Esophagus muscularis mucosa (tissue), 4 donors: ENCODE measurements around the gene XRN2. TPM values are rescaled to one million over a fixed set of nuclear protein-coding genes. Genes with fewer than 3 reads are reported as not detected.

Experiments used
- DNase-seq: peaks from one replicate; pipeline ENCODE4 v3.0.0-alpha.2; 2017; ENCODE audit errors: extremely low spot score
- H3K27ac ChIP-seq, 4 donors: fragments of 200-600 bp; sonication (generic); replicated peaks in 1 of 4; 1 replicate in 3 of 4; 2 replicates in 1 of 4; pipeline ENCODE4 v1.5.1; 2016 to 2019; ENCODE audit warnings: mild to moderate bottlenecking in 1 of 4
- H3K27me3 ChIP-seq, 4 donors: fragments of 200-600 bp; sonication (generic); one replicate each; pipeline versions ENCODE4 v1.5.1 to v1.6.0; 2016 to 2019
- H3K36me3 ChIP-seq, 4 donors: fragments of 200-600 bp; sonication (generic); one replicate each; pipeline ENCODE4 v1.5.1; 2016 to 2019
- H3K4me1 ChIP-seq, 4 donors: fragments of 200-600 bp; sonication (generic); one replicate each; pipeline ENCODE4 v1.5.1; 2016 to 2019
- H3K4me3 ChIP-seq, 4 donors: fragments of 200-600 bp; sonication (generic); 1 replicate in 2 of 4; 2 replicates in 2 of 4; pipeline ENCODE4 v1.5.1; 2016 to 2019; ENCODE audit warnings: mild to moderate bottlenecking in 4 of 4, moderate library complexity in 1 of 4
- H3K9me3 ChIP-seq, 4 donors: fragments of 200-600 bp; sonication (generic); 1 replicate in 3 of 4; 2 replicates in 1 of 4; pipeline ENCODE4 v1.5.1; 2016 to 2019
- CTCF ChIP-seq, 3 experiments: fragments of 200-600 bp in 2 of 3; fragments of 450-650 bp in 1 of 3; sonication (generic) in 2 of 3; IDR thresholded peaks; one replicate each; pipeline ENCODE4 v1.5.1; 2017 to 2019; ENCODE audit warnings: antibody characterized with exemption in 3 of 3, mild to moderate bottlenecking in 2 of 3, moderate library complexity in 1 of 3
- EP300 ChIP-seq: sonication (generic); formaldehyde crosslinking; IDR thresholded peaks from one replicate; pipeline ENCODE4 v1.6.1; 2017; ENCODE audit warnings: antibody characterized with exemption
- POLR2A ChIP-seq: fragments of 450-650 bp; IDR thresholded peaks from one replicate; pipeline ENCODE4 v1.6.1; 2017; ENCODE audit warnings: antibody characterized with exemption, moderate library complexity, mild to moderate bottlenecking, low read depth
- POLR2AphosphoS5 ChIP-seq, 2 donors: sonication (generic); formaldehyde crosslinking; IDR thresholded peaks; one replicate each; pipeline ENCODE4 v1.6.1; 2017; ENCODE audit warnings: antibody characterized with exemption in 2 of 2
- whole genome bisulfite sequencing: methylation state at CpG from one replicate; pipeline ENCODE4 v1.1.5; 2018; 5-methylcytosine and 5-hydroxymethylcytosine counted together
- intact Hi-C: fragments of 100-400 bp; cut with DNase I; formaldehyde crosslinking; loops from one replicate; pipeline ENCODE4 v1.15.1; 2023
- total RNA-seq, 4 donors: library from RNA; depleted of rRNA; stranded (reverse); fragments of >200 nt; gene quantifications; one replicate each; pipeline versions ENCODE4 v1.1.0 to v1.2.1, GENCODE V29; 2016

The XRN2 gene
- total RNA-seq, 4 donors from 2014 or later, result 49.0 to 76.9 (median 56.7) TPM

GRCh38 chr20:21340991-21341697, 38.0 kb downstream of the XRN2 start:
- Histone ChIP-seq H3K27me3 (no peaks in the 10 kb centered on the region), H3K4me1 (no peaks in the 10 kb centered on the region), H3K4me3 (no peak overlapping the region), H3K36me3 (peaks cover 11 to 80% (median 70%) of the 10 kb centered on the region in 4 donors), H3K9me3 (no peaks in the 10 kb centered on the region), H3K27ac (no peak overlapping the region)
- no peak for TF ChIP-seq POLR2AphosphoS5 (IDR thresholded peaks at IDR 0.05)
- no peak for TF ChIP-seq CTCF (IDR thresholded peaks at IDR 0.05)
- no peak for TF ChIP-seq POLR2A
- no peak for TF ChIP-seq EP300
- DNase-seq, result no peak
- intact Hi-C loops, result no loop called here
- WGBS, result 95% methylated on average over 3 of the region's 3 CpGs

GRCh38 chr20:21342656-21343345, 39.7 kb downstream of the XRN2 start:
- H3K4me1 ChIP-seq, result no peaks in the 10 kb centered on the region
- no peak overlapping the region for H3K4me3 ChIP-seq
- whole genome bisulfite sequencing, result 68% methylated on average over 4 of the region's 4 CpGs
- no peaks in the 10 kb centered on the region for H3K27me3 ChIP-seq
- H3K36me3 ChIP-seq, result peaks cover 7 to 78% (median 70%) of the 10 kb centered on the region in 4 donors
- no peak overlapping the region for H3K27ac ChIP-seq
- no peak for DNase-seq
- no peaks in the 10 kb centered on the region for H3K9me3 ChIP-seq
- intact Hi-C loops, result no loop called here
- TF ChIP-seq POLR2AphosphoS5 (IDR thresholded peaks at IDR 0.05) (no peak), CTCF (IDR thresholded peaks at IDR 0.05) (no peak), POLR2A (no peak), EP300 (no peak)

- no peak for TF ChIP-seq EP300
- TF ChIP-seq POLR2AphosphoS5 (IDR thresholded peaks at IDR 0.05), result no peak
- no peak for TF ChIP-seq POLR2A
- TF ChIP-seq CTCF (IDR thresholded peaks at IDR 0.05), result no peak
- intact Hi-C loops, result no loop called here
- Histone ChIP-seq H3K27me3 (no peaks in the 10 kb centered on the region), H3K36me3 (peaks cover 17 to 80% (median 72%) of the 10 kb centered on the region in 4 donors), H3K4me3 (no peak overlapping the region), H3K4me1 (no peaks in the 10 kb centered on the region), H3K27ac (no peak overlapping the region), H3K9me3 (no peaks in the 10 kb centered on the region)
- DNase-seq, result no peak
- WGBS, result 89% methylated on average over 5 of the region's 5 CpGs
These were observed 41.2 kb downstream of the XRN2 start for GRCh38 chr20:21344206-21344900.

GRCh38 chr20:21344961-21345360, 41.8 kb downstream of the XRN2 start:
- no peaks in the 10 kb centered on the region for H3K27me3 ChIP-seq
- no peaks in the 10 kb centered on the region for H3K9me3 ChIP-seq
- H3K27ac ChIP-seq, result no peak overlapping the region
- no peaks in the 10 kb centered on the region for H3K4me1 ChIP-seq
- DNase-seq, result no peak
- 96% methylated on average over 1 of the region's 1 CpG for WGBS
- TF ChIP-seq CTCF (IDR thresholded peaks at IDR 0.05) (no peak), POLR2A (no peak), EP300 (no peak), POLR2AphosphoS5 (IDR thresholded peaks at IDR 0.05) (no peak)
- intact Hi-C loops, result no loop called here
- peaks cover 23 to 80% (median 73%) of the 10 kb centered on the region in 4 donors for H3K36me3 ChIP-seq
- no peak overlapping the region for H3K4me3 ChIP-seq
